Right cardiac atrium (tissue), 5 donors: ENCODE results near the gene DAGLB. TPM values are rescaled to one million over a fixed set of nuclear protein-coding genes. Genes with fewer than 3 reads are reported as not detected.

Experiments
- ATAC-seq, 2 donors: fragments of 200-7000 bp; cut with Tn5 transposase; one replicate each; pipeline versions ENCODE4 v1.8.0 to v1.9.1; 2020; ENCODE audit warnings: moderate library complexity in 2 of 2, mild to moderate bottlenecking in 1 of 2
- DNase-seq, 3 donors: peaks; one replicate each; pipeline ENCODE4 v3.0.0-alpha.2; 2020
- H3K27ac ChIP-seq: one replicate; pipeline ENCODE4 v1.5.1; 2013; ENCODE audit warnings: mild to moderate bottlenecking, low read length, control low read depth, moderate library complexity
- H3K27me3 ChIP-seq: one replicate; pipeline ENCODE4 v1.6.1; 2013; ENCODE audit not compliant: control insufficient read depth, insufficient read depth
- H3K4me1 ChIP-seq: one replicate; pipeline ENCODE4 v1.6.1; 2013; ENCODE audit warnings: low read length; ENCODE audit not compliant: control insufficient read depth, insufficient read depth
- H3K4me3 ChIP-seq: one replicate; pipeline ENCODE4 v1.5.1; 2013; ENCODE audit warnings: low read length, control low read depth
- H3K9me3 ChIP-seq: one replicate; pipeline ENCODE4 v1.6.1; 2013; ENCODE audit warnings: low read length; ENCODE audit not compliant: control insufficient read depth
- WGBS: extraction: QIAGEN DNeasy Blood & Tissue Kit; methylation state at CpG from one replicate; pipeline ENCODE4 v1.1.7; 2013; 5-methylcytosine and 5-hydroxymethylcytosine counted together
- intact Hi-C, 4 donors: fragments of 100-400 bp; cut with DNase I; formaldehyde crosslinking; loops; one replicate each; pipeline versions ENCODE4 v1.11.0 to v1.14.0; 2022 to 2023
- polyA plus RNA-seq: library from polyadenylated mRNA; stranded (reverse); fragments of 200-250 nt; gene quantifications from one replicate; pipeline ENCODE4 v1.2.3, GENCODE V29; 2013
- total RNA-seq, 4 donors: library from RNA; stranded (reverse); fragmentation: NEBNext Ultra II Directional; extraction: Animal tissue kit (Norgen Biotek cat#: 25700); gene quantifications; one replicate each; pipeline ENCODE4 v1.2.1, GENCODE V29; 2021
- donor health status: healthy with polysubstance abuse.
- donor health status: DM: no; HTN: yes; CAD: no.
- donor health status: DM: no; HTN: no; CAD: no.
- donor health status: DM: no; HTN: yes; CAD: no; lungs with severe emphysema.
- donor health status: DM: yes; HTN: yes; CAD: no.

The DAGLB gene
- total and polyA plus RNA-seq, 5 donors = 5.4 to 9.9 (median 8.6) TPM

DNA sequence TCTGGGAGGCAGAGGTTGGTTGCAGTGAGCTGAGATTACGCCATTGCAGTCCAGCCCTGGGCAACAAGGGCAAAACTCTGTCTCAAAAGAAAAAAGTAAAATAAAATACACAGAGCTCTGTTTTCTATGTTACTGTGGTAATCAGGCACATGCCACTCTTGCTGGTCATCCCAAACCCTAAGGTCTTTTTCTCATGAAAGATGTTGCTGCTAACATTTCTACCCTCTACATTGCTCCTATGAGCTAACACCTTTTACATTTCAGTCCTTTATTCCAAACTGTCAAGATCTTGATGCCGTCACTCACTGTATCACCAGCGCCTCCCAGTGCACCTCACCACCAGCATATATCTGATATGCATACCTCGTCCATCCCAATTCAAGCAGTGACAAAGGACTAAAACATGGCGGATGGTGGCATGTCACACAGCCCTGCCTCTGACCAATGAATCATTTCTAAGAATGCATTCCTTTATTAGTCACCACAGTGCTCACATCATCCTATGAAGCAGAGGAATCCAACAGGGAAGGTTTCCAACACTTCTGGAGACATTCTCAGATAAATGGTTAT, 4.3 kb downstream of the DAGLB start:
- H3K27me3 ChIP-seq = no peaks in the 10 kb centered on the region
- intact Hi-C loops = no loop called here
- no peak for ATAC-seq
- WGBS = 89% methylated on average over 5 of the region's 5 CpGs
- no peak overlapping the region for H3K27ac ChIP-seq
- DNase-seq = no peak
- no peaks in the 10 kb centered on the region for H3K9me3 ChIP-seq
- H3K4me3 ChIP-seq = no peak overlapping the region
- H3K4me1 ChIP-seq = peaks cover 4% of the 10 kb centered on the region

DNA sequence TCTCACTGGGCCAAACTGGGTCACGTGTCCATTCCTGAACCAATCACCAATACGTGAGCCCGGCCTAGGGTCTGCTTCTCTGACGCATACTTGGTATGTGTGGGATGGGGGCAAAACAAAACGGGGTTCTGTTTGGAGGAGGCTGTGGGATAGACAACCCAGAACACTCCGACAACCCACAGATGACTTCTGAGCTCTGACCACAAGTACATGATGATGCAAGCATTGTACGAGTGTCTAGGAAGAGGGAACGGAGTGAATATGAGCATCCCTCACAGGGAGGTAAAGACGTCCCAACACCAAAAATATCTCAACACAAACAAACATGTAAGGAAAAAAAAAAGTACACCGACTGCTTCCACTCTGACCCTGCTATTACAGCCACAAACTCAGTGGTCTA, 5.6 kb downstream of the DAGLB start:
- ATAC-seq = no peak
- WGBS = 86% methylated on average over 10 of the region's 10 CpGs
- Histone ChIP-seq H3K4me3 (no peak overlapping the region), H3K27me3 (no peaks in the 10 kb centered on the region), H3K4me1 (peaks cover 4% of the 10 kb centered on the region), H3K27ac (no peak overlapping the region), H3K9me3 (no peaks in the 10 kb centered on the region)
- no peak for DNase-seq
- intact Hi-C loops = no loop called here

DNA sequence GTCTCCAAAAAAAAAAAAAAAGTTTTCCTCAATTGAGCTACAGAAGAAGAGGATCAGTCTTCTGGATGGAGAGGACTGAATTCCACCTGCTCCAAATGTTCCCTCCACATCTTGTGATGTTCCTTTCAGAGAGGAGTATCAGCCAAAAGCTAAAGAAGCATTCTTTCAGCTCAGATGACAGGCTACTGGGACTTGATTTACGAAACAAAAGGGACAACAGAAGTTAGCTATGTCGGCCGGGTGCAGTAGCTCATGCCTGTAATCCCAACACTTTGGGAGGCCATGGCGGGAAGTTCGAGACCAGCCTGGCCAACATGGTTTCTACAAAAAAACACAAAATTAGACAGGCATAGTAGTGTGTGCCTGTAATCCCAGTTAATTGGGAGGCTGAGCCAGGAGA, 7.4 kb downstream of the DAGLB start:
- no peak for ATAC-seq
- no peak for DNase-seq
- intact Hi-C loops = no loop called here
- H3K4me3 ChIP-seq = no peak overlapping the region
- no peaks in the 10 kb centered on the region for H3K9me3 ChIP-seq
- H3K27me3 ChIP-seq = no peaks in the 10 kb centered on the region
- H3K27ac ChIP-seq = no peak overlapping the region
- WGBS = 93% methylated on average over 5 of the region's 5 CpGs
- H3K4me1 ChIP-seq = no peaks in the 10 kb centered on the region

DNA sequence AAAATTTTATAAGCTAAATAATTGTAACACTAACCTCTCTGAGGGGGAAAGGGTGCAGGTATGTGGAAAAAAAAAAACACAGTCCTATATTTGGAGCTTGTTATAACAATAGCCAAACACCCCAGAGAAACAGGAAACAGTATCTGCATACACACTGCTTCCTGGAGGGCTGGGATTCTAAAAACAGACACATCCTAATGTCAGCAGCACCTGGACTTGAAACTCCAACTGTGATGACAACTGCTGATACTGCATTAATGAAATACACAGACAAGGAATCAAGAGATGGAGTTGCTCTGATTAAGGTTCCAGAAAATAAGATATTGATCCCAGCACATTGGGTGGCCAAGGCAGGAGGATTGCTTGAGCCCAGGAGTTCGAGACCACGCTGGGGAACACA, 9.3 kb downstream of the DAGLB start:
- 75% methylated on average over 2 of the region's 2 CpGs for WGBS
- Histone ChIP-seq H3K9me3 (no peaks in the 10 kb centered on the region), H3K27ac (no peak overlapping the region), H3K4me3 (no peak overlapping the region), H3K4me1 (no peaks in the 10 kb centered on the region), H3K27me3 (no peaks in the 10 kb centered on the region)
- ATAC-seq (no peak), DNase-seq (no peak)
- intact Hi-C loops = loop anchor here in 1 of 4 donors (10.0 kb wide), 1 partner anchor 444 kb away; no protein-coding TSS in a partner anchor

DNA sequence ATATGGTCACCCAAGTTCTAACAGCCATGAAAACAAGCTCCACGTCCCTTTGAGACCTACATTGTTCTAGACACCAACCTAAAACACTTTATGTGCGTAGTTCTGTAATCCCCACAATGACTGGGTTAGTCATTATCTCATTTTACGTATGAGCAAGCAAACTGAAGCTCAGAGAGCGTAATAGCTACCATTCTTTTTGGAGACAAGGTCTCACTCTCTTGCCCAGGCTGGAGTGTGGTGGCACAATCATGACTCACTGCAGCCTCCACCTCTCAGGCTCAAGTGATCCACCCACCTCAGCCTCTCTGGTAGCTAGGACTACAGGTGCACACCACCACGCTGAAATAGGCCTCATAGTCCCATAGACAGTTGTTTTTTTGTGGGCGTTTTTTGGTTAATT, 10.5 kb downstream of the DAGLB start:
- DNase-seq = no peak
- ATAC-seq = no peak
- no peaks in the 10 kb centered on the region for H3K9me3 ChIP-seq
- H3K27ac ChIP-seq = no peak overlapping the region
- intact Hi-C loops = loop anchor here in 1 of 4 donors (10.0 kb wide), 1 partner anchor 442 kb away; no protein-coding TSS in a partner anchor
- H3K4me3 ChIP-seq = no peak overlapping the region
- WGBS = 90% methylated on average over 6 of the region's 6 CpGs
- no peaks in the 10 kb centered on the region for H3K27me3 ChIP-seq
- H3K4me1 ChIP-seq = no peaks in the 10 kb centered on the region

DNA sequence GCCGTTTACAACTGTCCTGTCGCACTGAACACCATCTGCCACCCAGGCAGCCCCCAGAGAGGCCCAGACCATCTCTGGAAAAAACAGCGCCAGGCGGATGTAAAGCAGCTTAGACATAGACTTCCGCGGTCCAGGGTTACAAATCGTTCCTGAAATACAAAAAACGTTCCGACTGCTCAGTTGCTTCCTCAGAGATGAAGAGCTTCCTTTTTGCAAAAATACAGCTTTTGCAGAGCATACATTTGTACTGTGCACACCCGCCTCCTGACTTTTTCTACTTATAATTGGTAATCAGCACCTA, 11.4 kb downstream of the DAGLB start:
- intact Hi-C loops = loop anchor here in 1 of 4 donors (10.0 kb wide), 1 partner anchor 442 kb away; no protein-coding TSS in a partner anchor
- WGBS = 61% methylated on average over 10 of the region's 10 CpGs
- Histone ChIP-seq H3K4me3 (no peak overlapping the region), H3K9me3 (no peaks in the 10 kb centered on the region), H3K27me3 (no peaks in the 10 kb centered on the region), H3K27ac (peak overlapping the region; percentile 60), H3K4me1 (no peaks in the 10 kb centered on the region)
- ATAC-seq = peak; percentile 25 to 29
- no peak for DNase-seq

DNA sequence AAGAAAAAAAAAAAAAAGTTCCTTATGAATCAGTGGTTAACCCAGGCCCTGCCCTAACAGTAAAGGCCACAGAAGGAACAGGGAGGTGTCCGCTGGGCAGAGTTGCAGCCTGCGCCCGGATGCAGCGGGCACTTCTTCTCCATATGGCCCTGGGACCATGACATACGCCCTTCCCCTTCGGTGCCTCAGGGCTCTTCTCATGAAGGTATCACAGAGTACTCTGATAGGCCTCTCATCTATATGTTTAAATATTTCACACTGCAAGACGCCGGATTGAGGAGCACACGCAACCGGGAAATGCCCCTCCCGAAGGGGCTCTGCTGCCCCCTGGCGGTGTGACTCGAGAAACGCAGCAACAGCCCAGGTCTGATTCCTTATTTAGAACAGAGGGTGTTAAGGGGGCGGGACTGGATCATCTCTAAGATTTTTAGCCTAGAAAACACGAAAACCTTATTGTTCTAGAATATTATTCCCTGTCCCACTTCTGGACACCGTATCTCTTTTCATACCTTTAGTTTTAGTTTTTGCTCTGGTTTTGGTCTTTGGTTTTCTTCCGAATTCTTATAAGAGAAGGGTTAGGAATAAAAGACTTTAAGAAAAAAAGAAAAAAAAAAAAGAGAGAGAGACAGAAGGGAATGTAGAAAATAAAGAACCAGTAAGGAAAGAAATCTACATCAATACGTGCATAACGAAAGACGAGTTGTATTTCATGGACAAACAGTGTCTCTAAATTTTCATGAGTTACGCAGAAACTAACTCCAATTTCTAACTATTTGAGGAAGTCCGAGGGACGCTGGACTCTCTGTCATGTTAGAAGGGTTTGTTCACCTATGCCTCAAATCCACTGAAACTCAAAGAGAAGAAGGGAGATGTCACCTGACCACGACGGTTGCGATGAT, 12.0 kb downstream of the DAGLB start:
- DNase-seq (peak; percentile 72 to 91 (median 87)), ATAC-seq (peak; percentile 75 to 86)
- H3K27ac ChIP-seq = peak overlapping the region; percentile 60
- no peaks in the 10 kb centered on the region for H3K4me1 ChIP-seq
- H3K9me3 ChIP-seq = no peaks in the 10 kb centered on the region
- WGBS = 38% methylated on average over 27 of the region's 27 CpGs
- peak overlapping the region; percentile 9 for H3K4me3 ChIP-seq
- H3K27me3 ChIP-seq = no peaks in the 10 kb centered on the region
- intact Hi-C loops = loop anchor here in 1 of 4 donors (10.0 kb wide), 1 partner anchor 441 kb away; no protein-coding TSS in a partner anchor

DNA sequence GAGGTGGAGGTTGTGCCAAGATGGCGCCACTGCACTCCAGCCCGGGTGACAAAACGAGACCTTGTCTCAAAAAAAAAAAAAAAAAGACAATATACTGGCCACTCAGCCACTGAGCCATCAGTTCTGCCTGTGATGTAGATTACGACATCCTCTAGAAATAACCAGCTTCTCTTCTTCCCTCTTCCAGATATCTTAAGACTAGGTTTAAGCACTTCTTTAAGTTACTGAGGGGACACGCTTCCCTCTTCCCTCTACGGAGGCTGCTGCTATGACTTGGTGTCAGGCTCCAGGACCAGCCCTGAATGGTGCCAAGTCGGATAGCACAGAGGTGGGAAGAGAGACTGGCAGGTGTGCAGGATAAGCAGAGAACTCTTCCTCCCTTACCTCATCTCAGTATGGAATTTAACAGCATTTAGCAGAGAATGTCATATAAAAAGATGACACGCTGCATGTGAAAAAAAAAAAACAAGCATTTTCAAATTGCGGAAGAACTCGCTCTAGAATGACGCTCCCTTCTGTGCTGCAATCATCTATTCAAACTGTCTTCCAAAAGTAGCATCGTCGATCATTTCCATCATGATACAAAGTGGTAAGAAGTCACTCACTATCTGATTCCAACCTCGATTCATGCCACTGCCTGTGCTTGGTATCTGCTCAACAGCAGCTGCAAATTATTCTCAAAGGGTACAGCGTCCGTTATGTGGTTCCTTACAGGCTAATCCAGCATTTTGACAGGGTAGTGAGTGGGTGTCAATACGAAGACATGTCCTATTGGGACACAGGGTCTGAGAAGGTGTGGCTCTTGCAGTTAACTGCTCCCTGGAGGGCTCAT, 13.8 kb downstream of the DAGLB start:
- Histone ChIP-seq H3K4me1 (no peaks in the 10 kb centered on the region), H3K27me3 (no peaks in the 10 kb centered on the region), H3K4me3 (no peak overlapping the region), H3K27ac (peak overlapping the region; percentile 55), H3K9me3 (no peaks in the 10 kb centered on the region)
- ATAC-seq = peak; percentile 8 to 35
- intact Hi-C loops = loop anchor here in 1 of 4 donors (10.0 kb wide), 1 partner anchor 439 kb away; no protein-coding TSS in a partner anchor
- 85% methylated on average over 17 of the region's 17 CpGs for WGBS
- DNase-seq = no peak

DNA sequence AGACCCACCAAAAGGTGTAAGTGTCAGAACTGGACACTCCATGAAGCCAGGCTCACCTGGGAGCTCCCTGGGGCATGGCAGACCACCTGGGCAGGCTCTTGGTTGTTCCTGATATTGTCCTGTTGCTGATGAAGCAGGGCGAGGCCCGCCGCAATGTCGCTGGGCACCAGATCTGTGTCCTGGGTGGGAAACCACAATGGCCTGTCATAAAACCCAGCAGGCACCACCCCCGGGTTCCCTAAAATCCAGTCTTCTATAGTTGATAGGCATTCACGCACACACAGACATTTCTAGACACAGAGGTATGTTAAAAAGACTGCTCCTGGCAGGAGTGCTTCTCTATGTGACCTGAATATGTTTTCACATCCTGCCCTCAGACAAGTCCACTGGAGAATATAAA, 15.0 kb downstream of the DAGLB start:
- no peaks in the 10 kb centered on the region for H3K27me3 ChIP-seq
- 90% methylated on average over 6 of the region's 6 CpGs for WGBS
- intact Hi-C loops = loop anchor here in 1 of 4 donors (10.0 kb wide), 1 partner anchor 438 kb away; no protein-coding TSS in a partner anchor
- DNase-seq (no peak), ATAC-seq (no peak)
- H3K4me1 ChIP-seq = no peaks in the 10 kb centered on the region
- H3K4me3 ChIP-seq = no peak overlapping the region
- H3K27ac ChIP-seq = no peak overlapping the region
- no peaks in the 10 kb centered on the region for H3K9me3 ChIP-seq

DNA sequence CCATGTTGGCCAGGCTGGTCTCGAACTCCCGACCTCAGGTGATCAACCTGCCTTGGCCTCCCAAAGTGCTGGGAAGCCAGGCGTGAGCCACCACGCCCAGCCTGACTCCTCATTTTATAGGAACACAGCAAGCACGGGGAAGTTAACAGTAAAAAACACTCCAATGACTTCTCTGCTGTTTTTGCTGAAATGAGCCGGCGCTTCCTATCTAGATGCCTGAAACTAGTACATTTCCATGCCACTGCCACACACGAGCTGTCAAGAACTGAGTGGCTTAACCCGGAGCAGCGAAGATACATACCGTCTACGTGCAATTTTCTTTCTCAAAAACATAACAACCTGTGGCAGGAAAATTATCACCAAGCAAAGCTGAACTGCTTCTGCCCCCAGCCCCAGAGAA, 16.8 kb downstream of the DAGLB start:
- DNase-seq (no peak), ATAC-seq (no peak)
- H3K27ac ChIP-seq = no peak overlapping the region
- no peaks in the 10 kb centered on the region for H3K9me3 ChIP-seq
- no peaks in the 10 kb centered on the region for H3K27me3 ChIP-seq
- no peak overlapping the region for H3K4me3 ChIP-seq
- intact Hi-C loops = loop anchor here in 1 of 4 donors (10.0 kb wide), 1 partner anchor 436 kb away; no protein-coding TSS in a partner anchor
- 93% methylated on average over 12 of the region's 12 CpGs for WGBS
- H3K4me1 ChIP-seq = no peaks in the 10 kb centered on the region
